Measurements from ENCODE around the gene KLHDC10.
"Not testable (repeated sequence)": the region's sequence is repeated elsewhere in the genome, so short reads cannot be mapped to it uniquely, and the experiment has no call there.

Gene KLHDC10

GRCh38 chr7:130069978-130070860 is at the start of gene KLHDC10:
TSS of gene KLHDC10 (plus strand) at chr7:130070534. CDS start at chr7:130070644, 110 bp downstream.
- peak; percentile 98 for DNase-seq (ENCODE audit: low spot score)

GRCh38 chr7:130021105-130021834 is 49.1 kb upstream of the KLHDC10 start:
- DNase-seq (ENCODE audit: low spot score) = peak; percentile 23

GRCh38 chr7:130022115-130022514 is 48.2 kb upstream of the KLHDC10 start:
- DNase-seq (ENCODE audit: low spot score) = no peak

- no peak for DNase-seq (ENCODE audit: low spot score)
Observed at GRCh38 chr7:130022623-130023175, 47.6 kb upstream of the KLHDC10 start.

GRCh38 chr7:130024390-130024789 is 45.9 kb upstream of the KLHDC10 start:
- DNase-seq (ENCODE audit: low spot score) = no peak

GRCh38 chr7:130032698-130033097 is 37.6 kb upstream of the KLHDC10 start:
- no peak for DNase-seq (ENCODE audit: low spot score)

- no peak for DNase-seq (ENCODE audit: low spot score)
Observed at GRCh38 chr7:130037703-130038102, 32.6 kb upstream of the KLHDC10 start.

GRCh38 chr7:130040576-130040975 is 29.8 kb upstream of the KLHDC10 start:
- DNase-seq (ENCODE audit: low spot score) = no peak

GRCh38 chr7:130047831-130048230 is 22.5 kb upstream of the KLHDC10 start:
- DNase-seq (ENCODE audit: low spot score) = no peak

- DNase-seq (ENCODE audit: low spot score) = no peak
Observed at GRCh38 chr7:130048906-130049305, 21.4 kb upstream of the KLHDC10 start.

- DNase-seq (ENCODE audit: low spot score) = not testable (repeated sequence)
Observed at GRCh38 chr7:130052250-130052649, 18.1 kb upstream of the KLHDC10 start.

- not testable (repeated sequence) for DNase-seq (ENCODE audit: low spot score)
Observed at GRCh38 chr7:130055198-130055597, 15.1 kb upstream of the KLHDC10 start.

GRCh38 chr7:130062246-130062645 is 8.1 kb upstream of the KLHDC10 start:
- no peak for DNase-seq (ENCODE audit: low spot score)

- no peak for DNase-seq (ENCODE audit: low spot score)
Observed at GRCh38 chr7:130063036-130063435, 7.3 kb upstream of the KLHDC10 start.

GRCh38 chr7:130064580-130064926 is 5.8 kb upstream of the KLHDC10 start:
- DNase-seq (ENCODE audit: low spot score) = not testable (repeated sequence)

GRCh38 chr7:130065500-130066152 is 4.7 kb upstream of the KLHDC10 start:
- DNase-seq (ENCODE audit: low spot score) = no peak

- no peak for DNase-seq (ENCODE audit: low spot score)
Observed at GRCh38 chr7:130069179-130069977, 956 bp upstream of the KLHDC10 start.

GRCh38 chr7:130070861-130071622 is 708 bp downstream of the KLHDC10 start:
- peak; percentile 18 for DNase-seq (ENCODE audit: low spot score)

GRCh38 chr7:130071701-130072622 is 1.6 kb downstream of the KLHDC10 start:
- peak; percentile 86 for DNase-seq (ENCODE audit: low spot score)
